ENCODE results near the gene DLL4.

The DLL4 gene

DNA sequence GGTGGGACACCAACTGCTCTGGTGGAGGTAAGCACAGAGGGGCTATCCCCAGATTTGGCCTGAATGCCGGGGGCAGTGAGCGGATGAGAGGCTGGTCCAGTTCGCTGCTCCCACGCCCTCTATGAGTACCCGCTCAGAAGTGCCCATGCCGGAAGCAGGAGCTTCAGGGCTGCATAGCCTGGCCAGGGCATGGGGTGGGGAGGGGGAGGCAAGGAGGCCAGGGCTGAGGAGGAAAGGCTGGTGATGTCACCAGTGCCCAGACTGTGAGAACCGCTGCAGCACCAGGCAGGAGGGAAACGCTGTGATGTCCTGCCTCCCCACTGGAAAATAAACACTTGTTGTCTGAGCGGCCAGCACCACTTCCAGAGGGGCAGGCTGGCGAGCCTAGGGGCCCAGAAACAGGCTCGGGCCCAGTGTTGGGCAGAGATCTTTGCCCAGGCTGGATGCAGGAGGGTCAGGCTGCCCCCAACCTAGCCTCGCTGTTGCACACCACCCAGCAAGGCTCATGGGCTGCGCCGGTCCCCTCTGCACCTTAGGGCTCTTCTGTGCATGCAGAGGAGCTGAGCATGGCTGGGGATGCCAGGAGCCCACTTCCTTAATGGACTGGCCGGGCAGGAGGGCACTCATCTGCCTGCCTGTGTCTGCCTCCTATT is 10.9 kb upstream of the DLL4 start:
- intact Hi-C loops (cut with DNase I; ENCODE audit: low total_unique reads), result no loop called here
- Histone ChIP-seq H3K27ac (no peak overlapping the region), H3K4me1 (no peaks in the 10 kb centered on the region), H3K27me3 (no peaks in the 10 kb centered on the region), H3K4me3 (no peak overlapping the region), H3K9me3 (no peaks in the 10 kb centered on the region), H3K36me3 (no peaks in the 10 kb centered on the region)
- no peak for DNase-seq
- TF ChIP-seq CTCF (IDR thresholded peaks at IDR 0.05), result no peak

- H3K27me3 ChIP-seq, result no peaks in the 10 kb centered on the region
- DNase-seq, result no peak
Measured at GRCh38 chr15:40918799-40919392, 10.2 kb upstream of the DLL4 start.

GRCh38 chr15:40921949-40922607 is 7.1 kb upstream of the DLL4 start:
- TF ChIP-seq CTCF (IDR thresholded peaks at IDR 0.05), result no peak
- no peak for DNase-seq
- Histone ChIP-seq H3K4me1 (peaks cover 0 to 13% (median 12%) of the 10 kb centered on the region in 4 donors), H3K27ac (no peak overlapping the region), H3K4me3 (no peak overlapping the region), H3K27me3 (peaks cover 0 to 15% of the 10 kb centered on the region in 2 donors), H3K36me3 (no peaks in the 10 kb centered on the region), H3K9me3 (no peaks in the 10 kb centered on the region)
- intact Hi-C loops (cut with DNase I; ENCODE audit: low total_unique reads), result no loop called here

More at GRCh38 chr15:40918799-40919392, 10.2 kb upstream of the DLL4 start:
- Histone ChIP-seq H3K9me3 (no peaks in the 10 kb centered on the region), H3K27ac (no peak overlapping the region), H3K36me3 (no peaks in the 10 kb centered on the region), H3K4me1 (no peaks in the 10 kb centered on the region), H3K4me3 (no peak overlapping the region)
- intact Hi-C loops (cut with DNase I; ENCODE audit: low total_unique reads), result no loop called here
- TF ChIP-seq CTCF (IDR thresholded peaks at IDR 0.05), result no peak

GRCh38 chr15:40922608-40923005 is 6.5 kb upstream of the DLL4 start:
- no peaks in the 10 kb centered on the region for H3K9me3 ChIP-seq

GRCh38 chr15:40923551-40923950 is 5.6 kb upstream of the DLL4 start:
- H3K27ac ChIP-seq, result no peak overlapping the region
- intact Hi-C loops (cut with DNase I; ENCODE audit: low total_unique reads), result no loop called here
- no peak for DNase-seq
- peaks cover 0 to 30% of the 10 kb centered on the region in 2 donors for H3K27me3 ChIP-seq
- H3K36me3 ChIP-seq, result no peaks in the 10 kb centered on the region
- H3K4me1 ChIP-seq, result peaks cover 0 to 28% (median 26%) of the 10 kb centered on the region in 4 donors
- no peaks in the 10 kb centered on the region for H3K9me3 ChIP-seq
- TF ChIP-seq CTCF (IDR thresholded peaks at IDR 0.05), result no peak
- H3K4me3 ChIP-seq, result no peak overlapping the region

More at GRCh38 chr15:40922608-40923005, 6.5 kb upstream of the DLL4 start:
- TF ChIP-seq CTCF (IDR thresholded peaks at IDR 0.05), result no peak
- H3K4me3 ChIP-seq, result no peak overlapping the region
- peaks cover 0 to 19% (median 17%) of the 10 kb centered on the region in 4 donors for H3K4me1 ChIP-seq
- H3K27me3 ChIP-seq, result peaks cover 0 to 20% of the 10 kb centered on the region in 2 donors
- no peak overlapping the region for H3K27ac ChIP-seq
- no peak for DNase-seq
- no peaks in the 10 kb centered on the region for H3K36me3 ChIP-seq
- intact Hi-C loops (cut with DNase I; ENCODE audit: low total_unique reads), result no loop called here

Data from tibial artery (tissue), 4 donors.